DND-41 (cell line): ENCODE data around the gene PRKCE.

Source experiments
- ATAC-seq: fragments of 200-7000 bp; cut with Tn5 transposase; 3 replicates; pipeline ENCODE4 v1.9.1; 2021; ENCODE audit warnings: low read depth; ENCODE audit not compliant: insufficient read depth
- DNase-seq: peaks from one replicate; pipeline ENCODE4 v3.0.0-alpha.2; 2020
- H2AFZ ChIP-seq: 2 replicates; pipeline ENCODE4 v1.6.0; 2012; ENCODE audit warnings: low read depth, low read length
- H3K27ac ChIP-seq: 2 replicates; pipeline ENCODE4 v1.5.1; 2012; ENCODE audit warnings: low read length, inconsistent platforms
- H3K27me3 ChIP-seq: fragments of 200-600 bp; sonication (generic); 2 replicates; pipeline ENCODE4 v1.6.0; 2012; ENCODE audit warnings: low read length, mild to moderate bottlenecking, inconsistent platforms; ENCODE audit not compliant: insufficient read depth, poor library complexity
- H3K36me3 ChIP-seq: 2 replicates; pipeline ENCODE4 v1.5.1; 2012; ENCODE audit warnings: low read length, inconsistent platforms; ENCODE audit not compliant: insufficient read depth
- H3K4me1 ChIP-seq: 2 replicates; pipeline ENCODE4 v1.5.1; 2012; ENCODE audit warnings: mild to moderate bottlenecking, low read length; ENCODE audit not compliant: insufficient read depth
- H3K4me2 ChIP-seq: 2 replicates; pipeline ENCODE4 v1.6.0; 2012; ENCODE audit warnings: mild to moderate bottlenecking, moderate library complexity, low read length, inconsistent platforms; ENCODE audit not compliant: insufficient read depth
- H3K4me3 ChIP-seq, 2 experiments: fragments of 200-600 bp in 1 of 2; shearing (Covaris generic) in 1 of 2; 2 replicates each; pipeline ENCODE4 v1.5.1; 2012 to 2016; ENCODE audit warnings: inconsistent platforms in 2 of 2, low read length in 2 of 2, mild to moderate bottlenecking in 2 of 2, low read depth in 1 of 2, moderate library complexity in 1 of 2
- H3K79me2 ChIP-seq: 2 replicates; pipeline ENCODE4 v1.6.0; 2012; ENCODE audit warnings: low read length, inconsistent platforms; ENCODE audit not compliant: insufficient read depth
- H3K9ac ChIP-seq: 2 replicates; pipeline ENCODE4 v1.6.0; 2012; ENCODE audit warnings: low read depth, mild to moderate bottlenecking, inconsistent platforms, low read length, moderate library complexity
- H3K9me3 ChIP-seq: 2 replicates; pipeline ENCODE4 v1.5.1; 2012; ENCODE audit warnings: low read length, moderate library complexity, mild to moderate bottlenecking, inconsistent platforms; ENCODE audit not compliant: insufficient read depth, severe bottlenecking
- H4K20me1 ChIP-seq: 2 replicates; pipeline ENCODE4 v1.6.0; 2012; ENCODE audit warnings: low read length; ENCODE audit not compliant: insufficient read depth
- EZH2 ChIP-seq: IDR thresholded peaks from 3 replicates; pipeline ENCODE4 v1.6.1; 2012; ENCODE audit warnings: borderline replicate concordance, low read depth, mild to moderate bottlenecking, moderate library complexity, low read length, inconsistent platforms; ENCODE audit not compliant: severe bottlenecking
- TF ChIP-seq, protein P1 (sequence below): IDR thresholded peaks from 2 replicates; pipeline ENCODE4 v1.5.1; 2012; ENCODE audit warnings: borderline replicate concordance, low read length, moderate library complexity, mild to moderate bottlenecking; ENCODE audit not compliant: poor library complexity, severe bottlenecking; ENCODE audit errors: extremely low read depth

The PRKCE gene

DNA sequence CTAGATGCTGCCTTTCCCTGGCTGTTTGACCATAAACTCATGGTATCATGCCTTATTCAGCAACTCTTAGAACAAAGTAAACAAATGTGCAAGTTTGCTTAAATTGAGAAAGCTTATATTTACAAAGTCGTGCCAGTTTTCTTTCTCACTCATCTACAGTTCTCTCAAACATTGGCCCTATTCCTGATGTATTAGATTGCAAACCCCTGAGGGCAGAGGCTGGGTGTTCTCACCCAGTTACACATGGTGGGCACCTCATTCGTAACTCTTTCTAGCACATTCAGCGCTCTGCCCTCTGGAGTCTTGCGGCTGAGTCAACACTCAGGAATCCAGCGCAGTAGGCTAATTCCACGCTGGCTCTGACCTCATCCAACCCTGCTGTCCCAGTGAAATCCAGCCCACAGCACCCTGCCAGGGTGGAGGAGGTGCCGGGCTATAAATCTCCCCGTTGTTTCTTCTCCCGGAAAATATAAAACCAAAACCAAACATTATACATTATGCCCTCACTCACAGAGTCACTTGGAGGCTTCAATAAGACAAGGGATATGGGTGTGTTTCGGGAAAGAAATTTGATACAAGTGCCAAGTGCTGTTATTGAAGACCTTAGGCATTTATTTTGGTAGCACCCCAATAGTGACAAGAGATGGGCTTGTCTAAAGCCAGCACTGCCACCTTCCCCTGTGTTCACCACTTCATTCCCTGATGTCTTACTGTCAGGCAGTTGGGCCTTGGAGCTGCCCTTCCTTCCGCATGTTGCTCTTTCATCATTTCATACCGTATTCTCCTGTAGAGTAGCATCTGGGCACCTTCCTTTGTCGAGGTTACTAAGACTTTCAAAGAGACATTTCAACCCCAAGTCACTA is 287.4 kb downstream of the PRKCE start:
- H3K79me2 ChIP-seq = no peaks in the 10 kb centered on the region
- ATAC-seq (no peak), DNase-seq (no peak)
- TF ChIP-seq EZH2 = no peak
- H3K27ac ChIP-seq = no peak overlapping the region
- H3K4me1 ChIP-seq = peaks cover 2% of the 10 kb centered on the region; the same call in 1 of the 2 replicates
- H3K36me3 ChIP-seq = no peaks in the 10 kb centered on the region
- no peak overlapping the region for H3K4me2 ChIP-seq
- no peak overlapping the region for H3K4me3 ChIP-seq
- H3K27me3 ChIP-seq = no peaks in the 10 kb centered on the region
- no peaks in the 10 kb centered on the region for H4K20me1 ChIP-seq
- H3K9me3 ChIP-seq = no peaks in the 10 kb centered on the region
- H3K9ac ChIP-seq = no peak overlapping the region
- no peak overlapping the region for H2AFZ ChIP-seq

DNA sequence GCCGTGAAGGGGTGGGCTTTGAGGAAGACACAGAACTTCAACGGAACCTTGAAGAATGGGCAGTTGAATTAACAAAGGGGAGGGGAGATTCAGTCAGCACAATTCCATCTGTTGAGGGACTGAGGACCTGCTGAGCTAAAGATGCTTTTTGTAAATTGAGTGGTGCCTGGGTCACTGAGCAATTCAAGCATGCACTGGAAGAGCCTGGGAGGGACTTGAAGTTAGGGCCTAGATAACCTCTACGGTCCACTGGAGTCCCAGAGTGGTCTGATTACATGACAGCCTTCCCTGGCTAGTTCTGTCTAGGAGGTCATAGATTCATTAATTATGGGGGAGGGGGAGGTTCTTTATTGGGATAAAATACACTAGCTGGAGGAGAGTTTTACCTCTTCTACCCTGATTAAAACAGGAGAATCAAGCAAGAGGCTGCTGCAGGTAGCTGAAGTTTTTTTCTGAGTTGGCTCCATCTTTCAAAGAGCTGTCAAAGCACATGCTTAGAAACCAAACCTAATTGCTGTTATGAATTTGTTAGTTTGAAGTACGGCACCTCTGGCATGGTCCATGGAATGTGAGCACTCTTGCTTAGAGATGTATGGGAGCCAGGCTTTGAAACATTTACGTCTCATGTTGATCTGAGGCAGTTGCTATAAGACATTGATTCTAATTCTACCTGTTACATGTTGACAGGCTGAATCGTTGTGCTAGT is 290.2 kb downstream of the PRKCE start:
- Histone ChIP-seq H4K20me1 (no peaks in the 10 kb centered on the region), H3K9ac (no peak overlapping the region), H3K27ac (no peak overlapping the region), H3K4me3 (no peak overlapping the region), H3K79me2 (no peaks in the 10 kb centered on the region), H3K4me1 (no peaks in the 10 kb centered on the region), H3K27me3 (no peaks in the 10 kb centered on the region), H2AFZ (no peak overlapping the region), H3K4me2 (no peak overlapping the region), H3K9me3 (no peaks in the 10 kb centered on the region), H3K36me3 (no peaks in the 10 kb centered on the region)
- DNase-seq = no peak
- TF ChIP-seq EZH2 = no peak
- TF ChIP-seq, protein P1, sequence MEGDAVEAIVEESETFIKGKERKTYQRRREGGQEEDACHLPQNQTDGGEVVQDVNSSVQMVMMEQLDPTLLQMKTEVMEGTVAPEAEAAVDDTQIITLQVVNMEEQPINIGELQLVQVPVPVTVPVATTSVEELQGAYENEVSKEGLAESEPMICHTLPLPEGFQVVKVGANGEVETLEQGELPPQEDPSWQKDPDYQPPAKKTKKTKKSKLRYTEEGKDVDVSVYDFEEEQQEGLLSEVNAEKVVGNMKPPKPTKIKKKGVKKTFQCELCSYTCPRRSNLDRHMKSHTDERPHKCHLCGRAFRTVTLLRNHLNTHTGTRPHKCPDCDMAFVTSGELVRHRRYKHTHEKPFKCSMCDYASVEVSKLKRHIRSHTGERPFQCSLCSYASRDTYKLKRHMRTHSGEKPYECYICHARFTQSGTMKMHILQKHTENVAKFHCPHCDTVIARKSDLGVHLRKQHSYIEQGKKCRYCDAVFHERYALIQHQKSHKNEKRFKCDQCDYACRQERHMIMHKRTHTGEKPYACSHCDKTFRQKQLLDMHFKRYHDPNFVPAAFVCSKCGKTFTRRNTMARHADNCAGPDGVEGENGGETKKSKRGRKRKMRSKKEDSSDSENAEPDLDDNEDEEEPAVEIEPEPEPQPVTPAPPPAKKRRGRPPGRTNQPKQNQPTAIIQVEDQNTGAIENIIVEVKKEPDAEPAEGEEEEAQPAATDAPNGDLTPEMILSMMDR = no peak
- ATAC-seq = no peak

DNA sequence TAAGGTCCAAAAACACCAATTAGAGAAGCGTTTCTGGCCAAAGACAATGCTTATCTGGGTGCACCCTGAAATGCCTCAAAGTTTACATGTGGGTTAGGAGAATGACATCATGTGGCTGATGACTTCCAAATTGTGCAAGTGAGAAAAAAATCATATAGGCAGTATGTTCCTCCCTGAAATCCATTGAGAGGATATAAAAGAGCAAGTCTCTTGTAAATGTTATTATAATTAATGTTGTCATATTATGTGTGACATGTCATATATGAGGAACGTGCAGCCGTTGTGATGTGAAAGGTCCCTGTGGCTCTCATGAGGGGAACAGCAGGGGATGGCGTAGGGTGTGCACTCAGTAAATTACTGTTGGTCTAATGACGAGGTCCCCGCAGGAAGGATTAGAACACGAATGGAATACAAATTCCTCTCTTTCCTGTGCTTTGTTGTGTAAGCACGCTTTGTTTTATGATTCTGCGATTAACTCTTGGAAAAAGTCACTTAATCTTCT is 290.8 kb downstream of the PRKCE start:
- no peak overlapping the region for H3K4me2 ChIP-seq
- no peak for ATAC-seq
- no peaks in the 10 kb centered on the region for H3K4me1 ChIP-seq

More for the DNA sequence above, 290.8 kb downstream of the PRKCE start:
- H3K36me3 ChIP-seq = no peaks in the 10 kb centered on the region
- no peak overlapping the region for H3K27ac ChIP-seq
- no peaks in the 10 kb centered on the region for H3K9me3 ChIP-seq
- H3K4me3 ChIP-seq = no peak overlapping the region
- no peak overlapping the region for H2AFZ ChIP-seq
- no peak overlapping the region for H3K9ac ChIP-seq
- H3K27me3 ChIP-seq = no peaks in the 10 kb centered on the region
- H4K20me1 ChIP-seq = no peaks in the 10 kb centered on the region
- no peak for TF ChIP-seq EZH2
- TF ChIP-seq, protein P1 = no peak
- DNase-seq = no peak
- no peaks in the 10 kb centered on the region for H3K79me2 ChIP-seq
